ENCODE results near the gene DPP6. TPM values are rescaled to one million over a fixed set of nuclear protein-coding genes. Genes with fewer than 3 reads are reported as not detected.

The DPP6 gene
- polyA plus RNA-seq, 1 donor (not counting 4 experiments of a cell fraction or from before 2014, with no cell fraction given) = not detected

GRCh38 chr7:154512121-154512833 is 460.1 kb downstream of the DPP6 start:
- H3K9me1 ChIP-seq (ENCODE audit: control insufficient read depth, extremely low read depth, insufficient read depth, low read length) = no peaks in the 10 kb centered on the region
- no peak overlapping the region for H3K4me2 ChIP-seq (ENCODE audit: control insufficient read depth, extremely low read depth, insufficient read depth, low read depth, low read length)
- H3K9ac ChIP-seq (ENCODE audit: control insufficient read depth, extremely low read depth, insufficient read depth, low read length) = no peak overlapping the region
- H3K27me3 ChIP-seq (ENCODE audit: control insufficient read depth, extremely low read depth, insufficient read depth, low read length) = no peaks in the 10 kb centered on the region
- FAIRE-seq (no peak), DNase-seq (ENCODE audit: low read depth, low spot score) (no peak)
- no peak overlapping the region for H2AFZ ChIP-seq (ENCODE audit: control insufficient read depth, low read length)
- H3K79me2 ChIP-seq (ENCODE audit: control insufficient read depth, insufficient read depth, low read length) = no peaks in the 10 kb centered on the region
- H3K4me3 ChIP-seq (ENCODE audit: control insufficient read depth in 2 of 3, extremely low read depth in 1 of 3, insufficient read depth in 2 of 3, low read depth in 1 of 3, low read length in 3 of 3) = no peak overlapping the region
- no peaks in the 10 kb centered on the region for H4K20me1 ChIP-seq (ENCODE audit: control insufficient read depth, extremely low read depth, insufficient read depth, low read length)
- H3K36me3 ChIP-seq (ENCODE audit: control insufficient read depth in 2 of 2, extremely low read depth in 1 of 2, insufficient read depth in 2 of 2, low read length in 2 of 2) = no peaks in the 10 kb centered on the region
- no peaks in the 10 kb centered on the region for H3K4me1 ChIP-seq (ENCODE audit: control insufficient read depth, extremely low read depth, insufficient read depth, low read length)
- TF ChIP-seq EZH2 (IDR thresholded peaks at IDR 0.05; ENCODE audit: low read length) = no peak
- TF ChIP-seq CTCF (optimal IDR thresholded peaks at IDR 0.05 in 1 of 3, IDR thresholded peaks at IDR 0.05 in 1 of 3, conservative IDR thresholded peaks at IDR 0.05 in 1 of 3; ENCODE audit: extremely low read depth in 1 of 3, insufficient read depth in 2 of 3, low read length in 3 of 3) = no peak
- dilution Hi-C loops (cut with MboI; ENCODE audit: extremely low pct_ligation_motif_present, low sequenced_read_pairs) = no loop called here
- no peak overlapping the region for H3K27ac ChIP-seq (ENCODE audit: control insufficient read depth, insufficient read depth, low read length)
- no peaks in the 10 kb centered on the region for H3K9me3 ChIP-seq (ENCODE audit: control insufficient read depth, low read depth, low read length)

- DNase-seq (ENCODE audit: low read depth, low spot score) (no peak), FAIRE-seq (no peak)
- Histone ChIP-seq H3K4me1 (ENCODE audit: control insufficient read depth, extremely low read depth, insufficient read depth, low read length) (no peaks in the 10 kb centered on the region), H4K20me1 (ENCODE audit: control insufficient read depth, extremely low read depth, insufficient read depth, low read length) (no peaks in the 10 kb centered on the region), H3K4me3 (ENCODE audit: control insufficient read depth in 2 of 3, extremely low read depth in 1 of 3, insufficient read depth in 2 of 3, low read depth in 1 of 3, low read length in 3 of 3) (no peak overlapping the region), H3K9me1 (ENCODE audit: control insufficient read depth, extremely low read depth, insufficient read depth, low read length) (no peaks in the 10 kb centered on the region), H3K27ac (ENCODE audit: control insufficient read depth, insufficient read depth, low read length) (no peak overlapping the region), H3K9ac (ENCODE audit: control insufficient read depth, extremely low read depth, insufficient read depth, low read length) (no peak overlapping the region), H3K36me3 (ENCODE audit: control insufficient read depth in 2 of 2, extremely low read depth in 1 of 2, insufficient read depth in 2 of 2, low read length in 2 of 2) (no peaks in the 10 kb centered on the region), H3K4me2 (ENCODE audit: control insufficient read depth, extremely low read depth, insufficient read depth, low read depth, low read length) (no peak overlapping the region), H2AFZ (ENCODE audit: control insufficient read depth, low read length) (no peak overlapping the region), H3K9me3 (ENCODE audit: control insufficient read depth, low read depth, low read length) (peaks cover 2% of the 10 kb centered on the region), H3K79me2 (ENCODE audit: control insufficient read depth, insufficient read depth, low read length) (no peaks in the 10 kb centered on the region), H3K27me3 (ENCODE audit: control insufficient read depth, extremely low read depth, insufficient read depth, low read length) (no peaks in the 10 kb centered on the region)
- dilution Hi-C loops (cut with MboI; ENCODE audit: extremely low pct_ligation_motif_present, low sequenced_read_pairs) = no loop called here
- TF ChIP-seq CTCF (optimal IDR thresholded peaks at IDR 0.05 in 1 of 3, IDR thresholded peaks at IDR 0.05 in 1 of 3, conservative IDR thresholded peaks at IDR 0.05 in 1 of 3; ENCODE audit: extremely low read depth in 1 of 3, insufficient read depth in 2 of 3, low read length in 3 of 3) (no peak), EZH2 (IDR thresholded peaks at IDR 0.05; ENCODE audit: low read length) (no peak)
These were observed 465.6 kb downstream of the DPP6 start for GRCh38 chr7:154517768-154518167.

Measured in keratinocyte (primary cell).